Activated CD4-positive, alpha-beta memory T cell treated with anti-CD3 and anti-CD28 coated beads for 36 hours (primary cell): ENCODE results near the gene USP47. TPM values are rescaled to one million over a fixed set of nuclear protein-coding genes. Genes with fewer than 3 reads are reported as not detected.
A peak's percentile ranks its signal among the peaks of the same experiment; 100 is the strongest.

Source experiments
- CTCF ChIA-PET: fragments of 350-600 bp; sonication (Branson Sonifier 250); formaldehyde crosslinking; loops from one replicate; lab custom pipeline; 2021; ENCODE audit warnings: antibody characterized with exemption, inconsistent platforms; lab: Charles Lee
- POLR2A ChIA-PET: fragments of 350-600 bp; sonication (Branson Sonifier 250); formaldehyde crosslinking; loops from one replicate; lab custom pipeline; 2021; ENCODE audit warnings: antibody characterized with exemption; lab: Charles Lee
- DNase-seq: peaks from one replicate; pipeline ENCODE4 v3.0.0-alpha.2; 2020
- H3K27ac Mint-ChIP-seq: one replicate; pipeline ENCODE4 v1.8.0; 2021; ENCODE audit warnings: mixed read lengths
- H3K27me3 Mint-ChIP-seq: one replicate; pipeline ENCODE4 v1.8.0; 2021; ENCODE audit warnings: mixed read lengths
- H3K36me3 Mint-ChIP-seq: one replicate; pipeline ENCODE4 v1.8.0; 2021; ENCODE audit warnings: mixed read lengths
- H3K4me1 Mint-ChIP-seq: one replicate; pipeline ENCODE4 v1.8.0; 2021; ENCODE audit warnings: low read depth, mixed read lengths
- H3K4me3 Mint-ChIP-seq: one replicate; pipeline ENCODE4 v1.8.0; 2021; ENCODE audit warnings: mild to moderate bottlenecking, mixed read lengths
- H3K9me3 Mint-ChIP-seq: one replicate; pipeline ENCODE4 v1.8.0; 2021; ENCODE audit warnings: mixed read lengths
- intact Hi-C: fragments of 100-400 bp; cut with micrococcal nuclease; formaldehyde crosslinking; loops from one replicate; pipeline ENCODE4 v1.15.1; 2023
- total RNA-seq, 2 experiments: library from RNA; stranded (reverse); gene quantifications; one replicate each; pipeline ENCODE4 v1.2.3, GENCODE V29; 2021

Gene USP47
- total RNA-seq, 2 experiments from 2014 or later, result 58.5 to 64.0 TPM

GRCh38 chr11:11978792-11979487 lies 137.2 kb downstream of the USP47 start:
- intact Hi-C loops, result no loop called here
- POLR2A ChIA-PET, result no interaction called here

GRCh38 chr11:11979488-11980117 lies 137.8 kb downstream of the USP47 start:
- Mint-ChIP-seq H3K9me3 (no peaks in the 10 kb centered on the region), H3K4me3 (no peak overlapping the region), H3K27me3 (no peaks in the 10 kb centered on the region), H3K36me3 (no peaks in the 10 kb centered on the region), H3K27ac (no peak overlapping the region), H3K4me1 (peaks cover 6% of the 10 kb centered on the region)
- no peak for DNase-seq
- CTCF ChIA-PET, result interaction anchor here (1.6 to 3.6 kb wide), 2 partner anchors 13 to 302 kb away, joined by 3 to 13 read pairs; no protein-coding TSS in a partner anchor
- intact Hi-C loops, result no loop called here
- POLR2A ChIA-PET, result no interaction called here

More at GRCh38 chr11:11978792-11979487, 137.2 kb downstream of the USP47 start:
- Mint-ChIP-seq H3K4me3 (no peak overlapping the region), H3K9me3 (no peaks in the 10 kb centered on the region), H3K36me3 (no peaks in the 10 kb centered on the region), H3K27me3 (no peaks in the 10 kb centered on the region), H3K27ac (no peak overlapping the region), H3K4me1 (peaks cover 8% of the 10 kb centered on the region)
- DNase-seq, result no peak
- CTCF ChIA-PET, result interaction anchor here (1.6 to 3.6 kb wide), 2 partner anchors 12 to 303 kb away, joined by 3 to 13 read pairs; no protein-coding TSS in a partner anchor

GRCh38 chr11:11980200-11980599 lies 138.4 kb downstream of the USP47 start:
- intact Hi-C loops, result no loop called here
- DNase-seq, result no peak
- Mint-ChIP-seq H3K27ac (no peak overlapping the region), H3K27me3 (no peaks in the 10 kb centered on the region), H3K36me3 (no peaks in the 10 kb centered on the region), H3K9me3 (no peaks in the 10 kb centered on the region), H3K4me1 (peaks cover under 1% of the 10 kb centered on the region), H3K4me3 (no peak overlapping the region)
- CTCF ChIA-PET, result interaction anchor here (3.6 kb wide), 1 partner anchor 13 kb away, joined by 13 read pairs; no protein-coding TSS in a partner anchor
- POLR2A ChIA-PET, result no interaction called here

- no peaks in the 10 kb centered on the region for H3K9me3 Mint-ChIP-seq
- no peaks in the 10 kb centered on the region for H3K36me3 Mint-ChIP-seq
- no peaks in the 10 kb centered on the region for H3K4me1 Mint-ChIP-seq
- H3K27me3 Mint-ChIP-seq, result no peaks in the 10 kb centered on the region
- no peak overlapping the region for H3K27ac Mint-ChIP-seq
- POLR2A ChIA-PET, result no interaction called here
- no peak overlapping the region for H3K4me3 Mint-ChIP-seq
- DNase-seq, result no peak
- CTCF ChIA-PET, result interaction anchor here (3.6 kb wide), 1 partner anchor 14 kb away, joined by 13 read pairs; no protein-coding TSS in a partner anchor
- intact Hi-C loops, result no loop called here
These were observed 139.1 kb downstream of the USP47 start for GRCh38 chr11:11980841-11981308.

- no peak overlapping the region for H3K4me3 Mint-ChIP-seq
- DNase-seq, result no peak
- H3K9me3 Mint-ChIP-seq, result no peaks in the 10 kb centered on the region
- no peaks in the 10 kb centered on the region for H3K4me1 Mint-ChIP-seq
- CTCF ChIA-PET, result interaction anchor here (3.6 kb wide), 1 partner anchor 14 kb away, joined by 13 read pairs; no protein-coding TSS in a partner anchor
- no peaks in the 10 kb centered on the region for H3K27me3 Mint-ChIP-seq
- H3K36me3 Mint-ChIP-seq, result no peaks in the 10 kb centered on the region
- intact Hi-C loops, result no loop called here
- no peak overlapping the region for H3K27ac Mint-ChIP-seq
- POLR2A ChIA-PET, result no interaction called here
These were observed 139.6 kb downstream of the USP47 start for GRCh38 chr11:11981364-11981763.

- ChIA-PET CTCF (interaction anchor here (3.6 kb wide), 1 partner anchor 15 kb away, joined by 13 read pairs; no protein-coding TSS in a partner anchor), POLR2A (no interaction called here)
- intact Hi-C loops, result no loop called here
- H3K36me3 Mint-ChIP-seq, result no peaks in the 10 kb centered on the region
- no peak overlapping the region for H3K27ac Mint-ChIP-seq
- no peaks in the 10 kb centered on the region for H3K9me3 Mint-ChIP-seq
- no peak overlapping the region for H3K4me3 Mint-ChIP-seq
- H3K27me3 Mint-ChIP-seq, result no peaks in the 10 kb centered on the region
- no peaks in the 10 kb centered on the region for H3K4me1 Mint-ChIP-seq
- DNase-seq, result no peak
These were observed 140.1 kb downstream of the USP47 start for GRCh38 chr11:11981840-11982239.

- CTCF ChIA-PET, result interaction anchor here (3.6 kb wide), 1 partner anchor 15 kb away, joined by 13 read pairs; no protein-coding TSS in a partner anchor
These were observed 140.7 kb downstream of the USP47 start for GRCh38 chr11:11982461-11982860.

GRCh38 chr11:11982975-11983374 lies 141.2 kb downstream of the USP47 start:
- Mint-ChIP-seq H3K27me3 (no peaks in the 10 kb centered on the region), H3K4me1 (peaks cover 4% of the 10 kb centered on the region), H3K4me3 (no peak overlapping the region), H3K27ac (no peak overlapping the region), H3K9me3 (no peaks in the 10 kb centered on the region), H3K36me3 (no peaks in the 10 kb centered on the region)
- ChIA-PET POLR2A (no interaction called here), CTCF (interaction anchor here (1.0 kb wide), 1 partner anchor 51 kb away, joined by 3 read pairs; no protein-coding TSS in a partner anchor)
- intact Hi-C loops, result no loop called here
- no peak for DNase-seq

More at GRCh38 chr11:11982461-11982860, 140.7 kb downstream of the USP47 start:
- Mint-ChIP-seq H3K4me3 (no peak overlapping the region), H3K36me3 (no peaks in the 10 kb centered on the region), H3K27me3 (no peaks in the 10 kb centered on the region), H3K27ac (no peak overlapping the region), H3K4me1 (peaks cover 1% of the 10 kb centered on the region), H3K9me3 (no peaks in the 10 kb centered on the region)
- intact Hi-C loops, result no loop called here
- DNase-seq, result no peak
- POLR2A ChIA-PET, result no interaction called here

GRCh38 chr11:11983427-11983826 lies 141.7 kb downstream of the USP47 start:
- DNase-seq, result no peak
- H3K9me3 Mint-ChIP-seq, result no peaks in the 10 kb centered on the region
- ChIA-PET POLR2A (no interaction called here), CTCF (interaction anchor here (1.0 kb wide), 1 partner anchor 52 kb away, joined by 3 read pairs; no protein-coding TSS in a partner anchor)
- H3K4me1 Mint-ChIP-seq, result peaks cover 4% of the 10 kb centered on the region
- H3K27me3 Mint-ChIP-seq, result no peaks in the 10 kb centered on the region
- intact Hi-C loops, result no loop called here
- no peak overlapping the region for H3K4me3 Mint-ChIP-seq
- no peak overlapping the region for H3K27ac Mint-ChIP-seq
- no peaks in the 10 kb centered on the region for H3K36me3 Mint-ChIP-seq

GRCh38 chr11:11984563-11984962 lies 142.8 kb downstream of the USP47 start:
- H3K27ac Mint-ChIP-seq, result no peak overlapping the region
- H3K9me3 Mint-ChIP-seq, result no peaks in the 10 kb centered on the region
- no peaks in the 10 kb centered on the region for H3K36me3 Mint-ChIP-seq
- no peak for DNase-seq
- H3K27me3 Mint-ChIP-seq, result no peaks in the 10 kb centered on the region
- no peak overlapping the region for H3K4me3 Mint-ChIP-seq
- CTCF ChIA-PET, result interaction anchor here (0.7 kb wide), 1 partner anchor 185 kb away, joined by 3 read pairs; no protein-coding TSS in a partner anchor
- POLR2A ChIA-PET, result no interaction called here
- H3K4me1 Mint-ChIP-seq, result peaks cover 4% of the 10 kb centered on the region
- intact Hi-C loops, result no loop called here

GRCh38 chr11:11985016-11985715 lies 143.4 kb downstream of the USP47 start:
- ChIA-PET CTCF (interaction anchor here (0.7 kb wide), 1 partner anchor 296 kb away, joined by 3 read pairs; no protein-coding TSS in a partner anchor), POLR2A (no interaction called here)
- Mint-ChIP-seq H3K36me3 (no peaks in the 10 kb centered on the region), H3K4me3 (no peak overlapping the region), H3K27me3 (no peaks in the 10 kb centered on the region), H3K9me3 (no peaks in the 10 kb centered on the region), H3K27ac (no peak overlapping the region), H3K4me1 (peaks cover 4% of the 10 kb centered on the region)
- DNase-seq, result peak; percentile 3
- intact Hi-C loops, result no loop called here
